Measurements from ENCODE around the gene ATP6V1D. TPM values are rescaled to one million over a fixed set of nuclear protein-coding genes. Genes with fewer than 3 reads are reported as not detected.
A peak's percentile ranks its signal among the peaks of the same experiment; 100 is the strongest.

Gene ATP6V1D
- polyA plus RNA-seq, 1 donor (not counting 4 experiments of a cell fraction or from before 2014, with no cell fraction given): 112 TPM

- Histone ChIP-seq H3K79me2 (ENCODE audit: control insufficient read depth, insufficient read depth, low read length) (no peaks in the 10 kb centered on the region), H3K4me2 (ENCODE audit: control insufficient read depth, extremely low read depth, insufficient read depth, low read depth, low read length) (no peak overlapping the region), H3K27ac (ENCODE audit: control insufficient read depth, insufficient read depth, low read length) (no peak overlapping the region), H3K9ac (ENCODE audit: control insufficient read depth, extremely low read depth, insufficient read depth, low read length) (no peak overlapping the region), H3K4me3 (ENCODE audit: control insufficient read depth in 2 of 3, extremely low read depth in 1 of 3, insufficient read depth in 2 of 3, low read depth in 1 of 3, low read length in 3 of 3) (no peak overlapping the region), H2AFZ (ENCODE audit: control insufficient read depth, low read length) (no peak overlapping the region), H3K9me1 (ENCODE audit: control insufficient read depth, extremely low read depth, insufficient read depth, low read length) (no peaks in the 10 kb centered on the region), H4K20me1 (ENCODE audit: control insufficient read depth, extremely low read depth, insufficient read depth, low read length) (peaks cover 4% of the 10 kb centered on the region), H3K36me3 (ENCODE audit: control insufficient read depth in 2 of 2, extremely low read depth in 1 of 2, insufficient read depth in 2 of 2, low read length in 2 of 2) (peaks cover 10 to 39% of the 10 kb centered on the region in 2 experiments), H3K9me3 (ENCODE audit: control insufficient read depth, low read depth, low read length) (no peaks in the 10 kb centered on the region), H3K27me3 (ENCODE audit: control insufficient read depth, extremely low read depth, insufficient read depth, low read length) (no peaks in the 10 kb centered on the region), H3K4me1 (ENCODE audit: control insufficient read depth, extremely low read depth, insufficient read depth, low read length) (peaks cover 8% of the 10 kb centered on the region)
- TF ChIP-seq EZH2 (IDR thresholded peaks at IDR 0.05; ENCODE audit: low read length): no peak
- TF ChIP-seq, protein P1, sequence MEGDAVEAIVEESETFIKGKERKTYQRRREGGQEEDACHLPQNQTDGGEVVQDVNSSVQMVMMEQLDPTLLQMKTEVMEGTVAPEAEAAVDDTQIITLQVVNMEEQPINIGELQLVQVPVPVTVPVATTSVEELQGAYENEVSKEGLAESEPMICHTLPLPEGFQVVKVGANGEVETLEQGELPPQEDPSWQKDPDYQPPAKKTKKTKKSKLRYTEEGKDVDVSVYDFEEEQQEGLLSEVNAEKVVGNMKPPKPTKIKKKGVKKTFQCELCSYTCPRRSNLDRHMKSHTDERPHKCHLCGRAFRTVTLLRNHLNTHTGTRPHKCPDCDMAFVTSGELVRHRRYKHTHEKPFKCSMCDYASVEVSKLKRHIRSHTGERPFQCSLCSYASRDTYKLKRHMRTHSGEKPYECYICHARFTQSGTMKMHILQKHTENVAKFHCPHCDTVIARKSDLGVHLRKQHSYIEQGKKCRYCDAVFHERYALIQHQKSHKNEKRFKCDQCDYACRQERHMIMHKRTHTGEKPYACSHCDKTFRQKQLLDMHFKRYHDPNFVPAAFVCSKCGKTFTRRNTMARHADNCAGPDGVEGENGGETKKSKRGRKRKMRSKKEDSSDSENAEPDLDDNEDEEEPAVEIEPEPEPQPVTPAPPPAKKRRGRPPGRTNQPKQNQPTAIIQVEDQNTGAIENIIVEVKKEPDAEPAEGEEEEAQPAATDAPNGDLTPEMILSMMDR (optimal IDR thresholded peaks at IDR 0.05 in 1 of 3, IDR thresholded peaks at IDR 0.05 in 1 of 3, conservative IDR thresholded peaks at IDR 0.05 in 1 of 3; ENCODE audit: extremely low read depth in 1 of 3, insufficient read depth in 2 of 3, low read length in 3 of 3): peak; percentile 10 to 41 (median 27)
- DNase-seq (ENCODE audit: low read depth, low spot score): no peak
- FAIRE-seq: no peak
- dilution Hi-C loops (cut with MboI; ENCODE audit: extremely low pct_ligation_motif_present, low sequenced_read_pairs): no loop called here
These were observed 23.8 kb downstream of the ATP6V1D start for GRCh38 chr14:67335781-67336180.

GRCh38 chr14:67332468-67332867 lies 27.1 kb downstream of the ATP6V1D start:
- Histone ChIP-seq H3K4me2 (ENCODE audit: control insufficient read depth, extremely low read depth, insufficient read depth, low read depth, low read length) (no peak overlapping the region), H3K4me3 (ENCODE audit: control insufficient read depth in 2 of 3, extremely low read depth in 1 of 3, insufficient read depth in 2 of 3, low read depth in 1 of 3, low read length in 3 of 3) (no peak overlapping the region), H3K9me3 (ENCODE audit: control insufficient read depth, low read depth, low read length) (no peaks in the 10 kb centered on the region), H3K9me1 (ENCODE audit: control insufficient read depth, extremely low read depth, insufficient read depth, low read length) (no peaks in the 10 kb centered on the region), H3K27ac (ENCODE audit: control insufficient read depth, insufficient read depth, low read length) (no peak overlapping the region), H3K27me3 (ENCODE audit: control insufficient read depth, extremely low read depth, insufficient read depth, low read length) (no peaks in the 10 kb centered on the region), H3K79me2 (ENCODE audit: control insufficient read depth, insufficient read depth, low read length) (no peaks in the 10 kb centered on the region), H3K9ac (ENCODE audit: control insufficient read depth, extremely low read depth, insufficient read depth, low read length) (no peak overlapping the region), H2AFZ (ENCODE audit: control insufficient read depth, low read length) (no peak overlapping the region), H3K36me3 (ENCODE audit: control insufficient read depth in 2 of 2, extremely low read depth in 1 of 2, insufficient read depth in 2 of 2, low read length in 2 of 2) (peaks cover 4 to 27% of the 10 kb centered on the region in 2 experiments), H3K4me1 (ENCODE audit: control insufficient read depth, extremely low read depth, insufficient read depth, low read length) (peaks cover 8% of the 10 kb centered on the region), H4K20me1 (ENCODE audit: control insufficient read depth, extremely low read depth, insufficient read depth, low read length) (peaks cover 4% of the 10 kb centered on the region)
- dilution Hi-C loops (cut with MboI; ENCODE audit: extremely low pct_ligation_motif_present, low sequenced_read_pairs): no loop called here
- DNase-seq (ENCODE audit: low read depth, low spot score): no peak
- FAIRE-seq: no peak
- TF ChIP-seq, protein P1 (optimal IDR thresholded peaks at IDR 0.05 in 1 of 3, IDR thresholded peaks at IDR 0.05 in 1 of 3, conservative IDR thresholded peaks at IDR 0.05 in 1 of 3; ENCODE audit: extremely low read depth in 1 of 3, insufficient read depth in 2 of 3, low read length in 3 of 3): no peak
- TF ChIP-seq EZH2 (IDR thresholded peaks at IDR 0.05; ENCODE audit: low read length): no peak

Data from keratinocyte (primary cell).